Effector memory CD8-positive, alpha-beta T cell (primary cell): ENCODE measurements around the gene ZNF555.
A peak's percentile ranks its signal among the peaks of the same experiment; 100 is the strongest.
"Not testable (repeated sequence)": the region's sequence is repeated elsewhere in the genome, so short reads cannot be mapped to it uniquely, and the experiment has no call there.

Source experiments
- ATAC-seq: fragments of 150-1000 bp; cut with Tn5 transposase; replicated peaks from 2 replicates; pipeline ENCODE4 v1.10.0; 2021; ENCODE audit warnings: mild to moderate bottlenecking, moderate library complexity
- DNase-seq, 3 experiments: peaks; one replicate each; pipeline ENCODE4 v3.0.0; 2021
- H3K27ac Mint-ChIP-seq, 2 donors: one replicate each; pipeline ENCODE4 v1.8.0; 2022; ENCODE audit warnings: mild to moderate bottlenecking in 2 of 2, mixed read lengths in 2 of 2, moderate library complexity in 2 of 2
- H3K27me3 Mint-ChIP-seq, 2 donors: one replicate each; pipeline ENCODE4 v1.8.0; 2022; ENCODE audit warnings: mixed read lengths in 2 of 2
- H3K36me3 Mint-ChIP-seq: one replicate; pipeline ENCODE4 v1.8.0; 2022; ENCODE audit warnings: mild to moderate bottlenecking, moderate library complexity, mixed read lengths; ENCODE audit not compliant: insufficient read depth
- H3K4me1 Mint-ChIP-seq, 2 donors: one replicate each; pipeline ENCODE4 v1.8.0; 2022; ENCODE audit warnings: low read depth in 2 of 2, mixed read lengths in 2 of 2
- H3K4me3 Mint-ChIP-seq, 2 donors: one replicate each; pipeline ENCODE4 v1.8.0; 2022; ENCODE audit warnings: mild to moderate bottlenecking in 2 of 2, mixed read lengths in 2 of 2, moderate library complexity in 2 of 2
- H3K9me3 Mint-ChIP-seq, 2 donors: one replicate each; pipeline ENCODE4 v1.8.0; 2022; ENCODE audit warnings: mixed read lengths in 2 of 2

The ZNF555 gene

GRCh38 chr19:2811221-2811722, 30.0 kb upstream of the ZNF555 start:
- DNase-seq, result no peak
- Mint-ChIP-seq H3K36me3 (peaks cover 10% of the 10 kb centered on the region), H3K9me3 (no peaks in the 10 kb centered on the region), H3K27me3 (no peaks in the 10 kb centered on the region), H3K4me1 (no peaks in the 10 kb centered on the region), H3K4me3 (no peak overlapping the region), H3K27ac (no peak overlapping the region)
- ATAC-seq, result no peak

GRCh38 chr19:2811735-2812413, 29.4 kb upstream of the ZNF555 start:
- Mint-ChIP-seq H3K36me3 (peaks cover 10% of the 10 kb centered on the region), H3K27ac (no peak overlapping the region)
- no peak for DNase-seq

DNA sequence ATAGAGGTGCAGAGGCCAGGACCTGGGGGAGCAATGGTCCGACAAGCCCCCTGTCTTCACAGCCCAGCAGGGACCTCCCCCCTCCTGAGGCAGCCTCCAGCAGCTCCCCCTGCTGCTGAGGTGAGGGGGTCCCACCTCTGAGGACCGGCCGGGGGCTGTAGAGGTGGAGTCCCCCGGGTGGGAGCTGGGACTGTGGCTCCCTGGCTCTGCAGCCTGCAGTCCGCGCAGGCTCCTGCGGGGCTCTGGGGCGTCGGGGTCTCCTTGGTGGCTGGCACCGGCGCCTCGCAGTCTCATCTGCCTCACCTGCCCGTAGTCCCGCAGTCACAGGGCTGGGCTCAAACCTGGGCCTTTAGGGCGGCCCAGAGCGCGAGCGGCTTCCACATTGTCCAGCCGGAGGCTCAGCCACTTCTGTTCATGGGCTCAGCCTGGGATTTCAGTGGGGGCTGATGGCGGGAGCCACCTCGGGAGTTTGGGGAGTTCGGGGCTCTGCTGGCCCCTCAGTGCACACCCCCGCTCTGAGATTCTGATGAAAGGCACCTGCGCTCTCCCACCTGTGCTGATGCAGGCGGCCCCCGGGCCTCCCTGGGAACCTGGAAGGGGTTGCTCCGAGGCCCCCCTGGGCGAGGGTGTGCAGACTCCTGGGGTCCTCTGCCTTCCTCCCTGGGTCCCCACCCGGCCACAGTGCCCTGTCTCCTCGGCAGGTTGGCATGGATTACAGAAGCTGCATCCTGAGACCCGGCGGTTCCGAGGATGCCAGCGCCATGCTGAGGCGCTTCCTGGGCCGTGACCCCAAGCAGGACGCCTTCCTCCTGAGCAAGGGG, 28.7 kb upstream of the ZNF555 start:
- Mint-ChIP-seq H3K4me3 (no peak overlapping the region), H3K36me3 (peaks cover 10% of the 10 kb centered on the region), H3K4me1 (no peaks in the 10 kb centered on the region), H3K9me3 (no peaks in the 10 kb centered on the region), H3K27me3 (no peaks in the 10 kb centered on the region), H3K27ac (no peak overlapping the region)
- no peak for DNase-seq
- no peak for ATAC-seq

More at GRCh38 chr19:2811735-2812413, 29.4 kb upstream of the ZNF555 start:
- no peak for ATAC-seq
- Mint-ChIP-seq H3K4me3 (no peak overlapping the region), H3K4me1 (no peaks in the 10 kb centered on the region), H3K9me3 (no peaks in the 10 kb centered on the region), H3K27me3 (no peaks in the 10 kb centered on the region)

DNA sequence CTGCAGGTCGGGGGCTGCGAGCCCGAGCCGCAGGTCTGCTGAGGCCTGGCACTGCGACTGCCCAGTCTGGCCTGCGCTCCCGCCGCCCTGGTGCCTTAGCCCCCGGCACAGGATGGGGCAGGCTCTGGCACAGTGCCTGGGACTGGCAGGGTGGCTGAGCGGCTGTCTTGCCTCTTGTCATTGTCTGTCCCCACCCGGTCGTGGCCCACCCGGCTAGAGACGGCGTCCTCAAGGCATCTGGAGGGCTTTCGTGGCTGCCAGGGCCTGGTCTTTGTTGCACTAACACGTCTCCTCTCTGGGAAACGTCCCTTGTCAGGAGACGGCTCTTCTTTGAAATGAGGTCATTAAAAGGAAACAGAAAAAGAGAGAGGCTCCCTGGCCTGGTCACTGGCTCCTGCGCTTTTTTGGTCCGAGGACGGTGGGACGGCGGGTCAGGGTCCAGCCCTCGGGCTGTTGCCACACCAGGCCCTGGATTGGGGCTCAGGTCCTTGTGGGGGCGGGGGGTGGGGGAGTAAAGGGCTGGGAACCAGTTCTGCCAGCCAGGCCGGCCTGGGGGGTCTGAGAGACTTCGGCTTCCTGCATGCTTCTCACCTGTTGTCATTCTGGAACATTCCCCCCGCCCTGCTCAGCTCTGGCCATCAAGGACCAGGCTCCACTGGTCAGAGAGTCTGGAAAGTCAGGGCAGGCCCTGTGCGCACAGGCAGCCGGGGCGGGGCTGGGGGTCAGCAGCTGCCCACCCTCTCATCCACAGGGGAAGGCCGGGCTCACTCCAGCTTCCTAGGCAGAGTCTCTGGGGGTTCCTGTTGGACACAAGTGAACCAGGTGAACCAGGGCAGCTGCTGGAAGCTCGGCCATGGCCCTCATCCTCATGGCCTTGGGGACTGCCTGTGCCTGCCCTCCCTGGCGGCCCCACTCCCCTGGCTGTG, 27.8 kb upstream of the ZNF555 start:
- Mint-ChIP-seq H3K4me1 (no peaks in the 10 kb centered on the region), H3K9me3 (no peaks in the 10 kb centered on the region), H3K36me3 (peaks cover 8% of the 10 kb centered on the region), H3K27ac (no peak overlapping the region), H3K27me3 (no peaks in the 10 kb centered on the region), H3K4me3 (no peak overlapping the region)
- no peak for ATAC-seq
- DNase-seq, result no peak

DNA sequence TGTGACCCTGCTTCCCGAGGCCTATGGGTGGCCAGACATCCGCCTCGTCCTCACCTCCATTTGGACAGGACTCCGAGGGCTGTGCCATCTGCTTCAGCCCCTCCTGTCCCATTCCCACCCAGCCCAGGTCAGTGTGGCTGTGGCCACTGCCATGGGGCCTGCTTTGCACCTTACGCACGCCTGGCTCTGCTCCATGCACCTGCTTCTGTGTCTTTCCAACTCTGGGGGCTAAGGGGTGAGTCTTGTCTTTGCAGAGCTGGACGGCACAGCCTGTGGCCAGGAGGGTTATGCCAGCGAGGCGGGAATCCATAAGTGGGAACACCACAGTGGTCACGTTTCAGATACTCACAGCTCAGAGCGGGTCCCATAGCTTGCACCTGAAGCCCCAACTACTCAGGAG, 26.8 kb upstream of the ZNF555 start:
- H3K4me3 Mint-ChIP-seq, result no peak overlapping the region
- no peak overlapping the region for H3K27ac Mint-ChIP-seq
- ATAC-seq (no peak), DNase-seq (no peak)
- peaks cover 2% of the 10 kb centered on the region for H3K36me3 Mint-ChIP-seq
- H3K9me3 Mint-ChIP-seq, result no peaks in the 10 kb centered on the region
- no peaks in the 10 kb centered on the region for H3K4me1 Mint-ChIP-seq
- H3K27me3 Mint-ChIP-seq, result no peaks in the 10 kb centered on the region

DNA sequence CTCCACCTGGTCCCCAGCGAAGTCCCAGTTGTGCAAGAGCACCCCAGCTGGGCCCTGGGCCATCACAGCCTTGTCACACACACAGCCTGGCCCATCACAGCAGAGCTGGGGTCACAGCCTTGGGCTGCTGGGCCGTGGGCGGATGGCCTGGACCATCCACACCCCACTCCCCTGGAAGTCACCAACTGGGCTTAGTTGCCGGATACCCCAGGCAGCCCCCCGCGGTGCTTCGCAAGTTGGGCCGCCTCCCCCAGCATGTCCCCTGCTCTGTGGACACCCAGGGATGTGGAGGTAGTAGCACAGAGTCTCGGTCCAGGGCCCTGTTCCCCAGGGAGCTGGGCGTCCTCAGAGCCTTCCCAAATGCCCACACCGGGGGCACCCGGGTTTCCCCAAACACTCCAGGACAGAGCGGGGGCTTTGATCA, 26.1 kb upstream of the ZNF555 start:
- ATAC-seq, result no peak
- H3K4me3 Mint-ChIP-seq, result no peak overlapping the region
- DNase-seq, result no peak
- H3K36me3 Mint-ChIP-seq, result peaks cover 8% of the 10 kb centered on the region
- no peaks in the 10 kb centered on the region for H3K9me3 Mint-ChIP-seq
- no peak overlapping the region for H3K27ac Mint-ChIP-seq
- H3K27me3 Mint-ChIP-seq, result no peaks in the 10 kb centered on the region
- H3K4me1 Mint-ChIP-seq, result peaks cover 0 to 1% of the 10 kb centered on the region in 2 donors

GRCh38 chr19:2815923-2816322, 25.4 kb upstream of the ZNF555 start:
- DNase-seq (no peak), ATAC-seq (no peak)
- H3K36me3 Mint-ChIP-seq, result peaks cover 10% of the 10 kb centered on the region
- H3K27me3 Mint-ChIP-seq, result no peaks in the 10 kb centered on the region
- peak overlapping the region in 1 of 2 donors; percentile 73 for H3K27ac Mint-ChIP-seq
- H3K4me3 Mint-ChIP-seq, result no peak overlapping the region
- H3K9me3 Mint-ChIP-seq, result no peaks in the 10 kb centered on the region
- peaks cover 0 to 3% of the 10 kb centered on the region in 2 donors for H3K4me1 Mint-ChIP-seq

DNA sequence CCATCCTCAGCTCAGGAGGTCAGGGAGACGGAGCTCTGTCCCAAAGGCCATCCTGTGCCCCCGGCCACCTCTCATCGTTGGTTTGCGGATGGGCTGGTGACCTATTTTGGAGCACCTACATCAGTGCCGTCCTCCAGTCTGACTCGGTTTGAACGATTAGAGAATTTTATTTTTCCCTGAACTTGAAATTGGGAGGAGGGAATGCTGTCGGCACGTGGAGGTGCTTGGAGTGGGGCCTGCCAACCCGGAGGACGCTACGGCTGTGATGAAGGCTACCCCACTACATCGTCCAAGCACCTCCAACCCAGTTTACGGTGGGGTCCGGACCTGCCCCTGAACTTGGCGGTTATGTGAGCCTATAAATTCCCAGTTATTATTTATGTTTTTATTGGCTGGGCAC, 24.6 kb upstream of the ZNF555 start:
- no peak overlapping the region for H3K27ac Mint-ChIP-seq
- no peaks in the 10 kb centered on the region for H3K27me3 Mint-ChIP-seq
- H3K9me3 Mint-ChIP-seq, result no peaks in the 10 kb centered on the region
- H3K36me3 Mint-ChIP-seq, result peaks cover 10% of the 10 kb centered on the region
- peaks cover 0 to 3% of the 10 kb centered on the region in 2 donors for H3K4me1 Mint-ChIP-seq
- ATAC-seq, result no peak
- no peak overlapping the region for H3K4me3 Mint-ChIP-seq
- DNase-seq, result no peak

GRCh38 chr19:2817237-2817829, 23.9 kb upstream of the ZNF555 start:
- H3K27me3 Mint-ChIP-seq, ATAC-seq, H3K4me1 Mint-ChIP-seq, H3K9me3 Mint-ChIP-seq, H3K4me3 Mint-ChIP-seq, DNase-seq, H3K27ac Mint-ChIP-seq: not testable (repeated sequence)
- H3K36me3 Mint-ChIP-seq, result peaks cover 10% of the 10 kb centered on the region

GRCh38 chr19:2819540-2820111, 21.6 kb upstream of the ZNF555 start, which contains the start of gene ZNF554:
Gene ZNF554, plus strand, starts transcription at chr19:2819868. Its CDS starts 204 bp downstream, at chr19:2820072.
- peak; percentile 97 for ATAC-seq
- Mint-ChIP-seq H3K27me3 (no peaks in the 10 kb centered on the region), H3K9me3 (no peaks in the 10 kb centered on the region), H3K4me3 (peak within 1 kb of the TSS; percentile 82 to 84), H3K36me3 (peaks cover 8% of the 10 kb centered on the region), H3K27ac (peak within 1 kb of the TSS in 1 of 2 donors; percentile 68), H3K4me1 (peaks cover 0 to 3% of the 10 kb centered on the region in 2 donors)
- peak; percentile 97 to 98 (median 98) for DNase-seq

- H3K27me3 Mint-ChIP-seq, result no peaks in the 10 kb centered on the region
- peaks cover 0 to 3% of the 10 kb centered on the region in 2 donors for H3K4me1 Mint-ChIP-seq
- DNase-seq, result no peak
Measured at GRCh38 chr19:2820112-2820702, 21.1 kb upstream of the ZNF555 start.

DNA sequence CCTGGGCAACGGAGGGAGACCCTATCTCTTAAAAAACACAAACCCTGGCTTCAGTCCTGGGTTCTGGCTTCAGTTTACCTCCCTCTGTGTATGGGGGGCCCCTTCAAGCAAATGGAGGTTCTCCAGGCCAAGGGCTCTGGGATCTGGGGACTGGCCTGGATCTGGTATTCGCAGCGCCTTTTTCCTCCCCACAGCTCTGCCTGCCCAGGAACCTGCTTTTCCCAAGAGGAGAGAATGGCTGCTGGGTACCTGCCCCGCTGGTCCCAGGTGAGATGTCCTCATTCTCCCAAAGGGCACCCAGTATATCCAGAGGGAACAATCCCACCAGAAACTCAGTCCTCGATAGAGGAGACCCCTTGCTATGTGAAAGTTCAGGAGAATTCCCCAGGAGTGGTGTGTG, 18.4 kb upstream of the ZNF555 start:
- ATAC-seq, result no peak

More at GRCh38 chr19:2820112-2820702, 21.1 kb upstream of the ZNF555 start:
- Mint-ChIP-seq H3K27ac (peak overlapping the region in 1 of 2 donors; percentile 68), H3K9me3 (no peaks in the 10 kb centered on the region), H3K4me3 (peak overlapping the region; percentile 82 to 84), H3K36me3 (peaks cover 8% of the 10 kb centered on the region)
- peak; percentile 14 for ATAC-seq

More for the DNA sequence above, 18.4 kb upstream of the ZNF555 start:
- peaks cover 0 to 3% of the 10 kb centered on the region in 2 donors for H3K4me1 Mint-ChIP-seq
- DNase-seq, result no peak
- H3K36me3 Mint-ChIP-seq, result peaks cover 8% of the 10 kb centered on the region
- no peak overlapping the region for H3K4me3 Mint-ChIP-seq
- no peaks in the 10 kb centered on the region for H3K27me3 Mint-ChIP-seq
- H3K27ac Mint-ChIP-seq, result no peak overlapping the region
- no peaks in the 10 kb centered on the region for H3K9me3 Mint-ChIP-seq
